HG03064 (cell line): ENCODE results near the gene MEAK7.

Source experiments
- ATAC-seq: cut with Tn5 transposase; IDR thresholded peaks from one replicate; pipeline ENCODE4 v1.9.1; 2021; ENCODE audit warnings: low read depth; ENCODE audit not compliant: unreplicated experiment

MEAK7 gene, protein sequence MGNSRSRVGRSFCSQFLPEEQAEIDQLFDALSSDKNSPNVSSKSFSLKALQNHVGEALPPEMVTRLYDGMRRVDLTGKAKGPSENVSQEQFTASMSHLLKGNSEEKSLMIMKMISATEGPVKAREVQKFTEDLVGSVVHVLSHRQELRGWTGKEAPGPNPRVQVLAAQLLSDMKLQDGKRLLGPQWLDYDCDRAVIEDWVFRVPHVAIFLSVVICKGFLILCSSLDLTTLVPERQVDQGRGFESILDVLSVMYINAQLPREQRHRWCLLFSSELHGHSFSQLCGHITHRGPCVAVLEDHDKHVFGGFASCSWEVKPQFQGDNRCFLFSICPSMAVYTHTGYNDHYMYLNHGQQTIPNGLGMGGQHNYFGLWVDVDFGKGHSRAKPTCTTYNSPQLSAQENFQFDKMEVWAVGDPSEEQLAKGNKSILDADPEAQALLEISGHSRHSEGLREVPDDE

DNA sequence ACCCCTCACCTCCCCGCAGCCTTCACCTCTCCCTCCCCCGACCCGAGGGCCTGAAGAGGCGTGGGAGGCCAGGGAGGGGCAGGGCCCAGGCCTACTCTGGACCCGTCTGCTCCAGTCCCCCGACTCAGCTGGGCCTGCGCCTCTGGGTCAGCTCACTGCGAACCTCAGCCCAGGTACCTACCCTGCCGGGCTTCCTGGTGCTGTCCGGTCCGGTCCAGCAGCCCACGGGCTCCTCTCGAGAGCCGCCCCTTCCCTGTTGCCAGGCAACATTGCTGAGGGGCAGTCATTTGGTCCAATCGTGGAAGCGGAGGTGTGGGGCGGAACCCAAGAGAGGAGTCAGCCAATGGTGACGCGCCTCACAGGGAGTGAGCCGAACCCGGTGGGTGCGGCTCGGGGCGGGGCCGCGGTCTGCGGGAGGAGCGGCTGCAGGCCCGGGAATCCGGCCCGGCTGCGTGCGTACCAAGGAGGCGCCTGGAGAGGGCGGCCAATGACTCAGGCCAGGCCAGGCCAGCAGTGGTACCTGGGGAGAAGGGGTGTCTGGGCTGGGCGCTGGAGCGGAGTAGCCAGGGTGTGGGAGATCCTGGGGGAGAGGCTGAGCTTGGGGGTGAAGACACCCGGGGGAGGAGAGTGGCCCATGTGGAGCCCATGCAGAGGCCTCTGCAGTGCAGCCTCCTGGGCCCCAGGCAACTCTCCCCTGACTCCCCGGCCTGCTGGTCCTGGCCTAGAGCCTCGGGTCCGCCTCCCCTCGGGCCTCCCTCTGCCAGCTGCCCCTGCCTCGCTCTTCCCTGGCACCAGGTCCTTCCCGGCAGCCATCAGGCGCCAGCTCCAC lies at the start of gene MEAK7:
Gene MEAK7 (minus strand): TSS at position 240 of the 829 bp plus-strand sequence. CDS start 6,573 bp downstream, outside the sequence.
- ATAC-seq = peak; percentile 90

DNA sequence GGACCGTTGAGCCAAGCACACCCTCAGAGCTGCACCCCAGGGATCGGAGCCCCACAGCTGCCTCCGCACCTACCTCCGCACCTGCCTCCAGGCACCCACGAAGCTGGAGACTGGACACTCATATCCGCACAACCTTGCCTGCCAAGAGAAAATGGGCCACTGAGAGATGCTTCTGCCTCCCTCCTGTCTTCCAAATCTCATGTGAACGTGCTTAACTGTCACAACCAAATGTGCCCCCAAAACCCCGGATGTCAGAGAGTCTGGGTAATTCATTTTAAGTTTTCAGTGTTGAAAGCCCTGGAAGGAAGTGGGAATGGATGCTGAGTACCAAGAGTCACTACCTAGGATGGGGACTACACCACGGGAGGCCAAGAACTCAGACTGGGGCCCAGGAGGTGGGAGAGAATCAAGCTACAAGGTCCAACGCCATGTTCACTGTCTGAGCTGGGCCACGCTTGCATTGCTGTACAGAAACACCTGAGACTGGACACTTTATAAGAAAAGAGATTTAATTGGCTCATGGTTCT lies 49.5 kb upstream of the MEAK7 start:
- ATAC-seq = no peak

DNA sequence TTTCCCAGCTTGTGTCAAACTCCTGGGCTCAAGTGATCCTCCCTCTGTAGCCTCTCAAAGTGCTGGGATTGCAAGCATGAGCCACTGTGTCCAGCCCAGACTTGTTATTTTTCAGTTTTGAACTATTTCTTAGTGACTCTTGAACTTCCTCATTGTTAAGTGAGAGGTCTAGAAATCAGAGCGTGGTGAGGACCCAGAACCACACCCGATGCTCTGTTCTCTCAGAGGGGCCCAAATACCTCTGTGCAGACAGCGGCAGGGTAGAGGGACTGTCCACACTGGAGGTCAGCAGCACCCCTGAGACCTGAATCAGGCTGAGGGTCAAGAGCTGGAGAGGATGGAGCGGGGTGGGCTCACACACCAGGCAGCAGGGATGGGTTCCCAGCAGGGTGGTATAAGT lies 47.7 kb upstream of the MEAK7 start:
- no peak for ATAC-seq

DNA sequence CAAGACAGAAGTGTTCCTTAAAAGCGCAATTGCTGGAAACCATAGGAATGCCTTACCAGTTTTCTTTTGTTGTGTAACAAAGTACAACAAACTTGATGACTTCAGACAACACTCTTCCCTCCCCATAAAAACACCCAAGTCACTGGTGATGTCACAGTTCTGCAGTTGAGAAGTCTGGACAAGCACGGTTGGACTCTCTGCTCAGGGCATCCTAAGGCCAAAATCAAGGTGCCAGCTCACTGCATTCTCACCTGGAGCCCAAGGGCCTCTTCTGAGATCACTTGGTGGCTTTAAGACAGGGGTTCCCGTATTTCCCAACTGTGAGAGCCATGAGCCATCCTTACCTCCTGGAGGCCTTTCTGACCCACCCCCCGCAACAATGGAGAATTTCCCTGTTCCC lies 45.6 kb upstream of the MEAK7 start:
- ATAC-seq = no peak

DNA sequence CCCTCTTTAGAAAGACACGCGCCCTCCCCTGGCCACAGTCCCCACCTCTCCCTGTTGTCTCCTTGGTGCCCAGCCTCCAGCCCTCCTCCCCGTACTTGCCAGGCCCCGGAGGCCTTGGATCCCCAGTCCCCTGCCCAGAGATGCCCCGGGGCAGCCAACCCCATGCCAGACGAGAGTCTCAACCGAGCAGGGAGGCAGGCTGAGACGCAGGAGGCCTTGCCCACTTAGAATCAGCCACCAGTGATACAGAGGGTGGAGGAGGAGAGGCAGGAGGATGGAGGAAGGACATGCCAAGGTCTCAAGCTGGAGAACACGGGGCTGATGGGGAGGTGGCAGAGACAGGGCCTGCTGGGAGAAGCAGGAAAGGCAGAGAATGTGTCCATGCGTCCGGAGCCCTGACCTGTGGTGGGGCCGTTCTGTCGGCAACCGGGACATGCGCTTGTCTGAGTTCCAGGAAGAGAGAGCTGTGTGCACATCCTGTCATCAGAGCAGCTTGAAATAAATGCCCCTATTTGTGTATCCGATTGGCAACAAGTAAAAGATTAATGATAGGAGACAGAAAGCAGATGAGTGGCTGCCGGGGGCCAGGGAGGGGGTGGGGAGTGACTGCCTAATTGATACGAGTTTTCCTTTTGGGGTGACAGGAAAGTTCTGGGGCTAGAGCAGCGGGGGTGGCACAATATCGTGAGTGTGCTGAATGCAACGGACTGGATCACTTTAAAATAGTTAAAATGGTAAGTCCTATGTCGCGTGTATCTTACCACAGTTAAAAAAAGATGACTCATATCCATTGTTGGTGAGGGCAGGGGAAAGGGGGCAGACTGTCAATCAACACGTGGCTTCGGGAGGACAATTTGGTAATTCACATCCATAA lies 44.7 kb upstream of the MEAK7 start:
- no peak for ATAC-seq

DNA sequence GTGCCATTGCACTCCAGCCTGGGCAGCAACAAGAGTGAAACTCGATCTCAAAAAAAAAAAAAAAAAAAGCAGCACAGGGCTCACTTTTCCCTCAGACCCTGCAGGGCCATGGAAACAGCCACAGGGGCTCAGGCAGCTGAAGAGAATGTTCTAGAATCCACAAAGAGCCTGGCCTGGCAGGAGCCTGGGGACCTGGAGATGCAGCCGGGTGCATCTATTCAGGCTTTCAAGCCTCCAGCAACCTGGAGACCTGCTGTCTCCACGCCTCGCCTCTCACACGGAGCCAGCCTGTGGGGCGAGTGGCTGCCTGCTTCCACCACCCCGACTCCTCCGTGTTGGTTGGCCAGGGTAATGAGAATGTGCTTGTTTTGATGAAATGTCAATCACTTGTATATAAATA lies 44.0 kb upstream of the MEAK7 start:
- no peak for ATAC-seq

DNA sequence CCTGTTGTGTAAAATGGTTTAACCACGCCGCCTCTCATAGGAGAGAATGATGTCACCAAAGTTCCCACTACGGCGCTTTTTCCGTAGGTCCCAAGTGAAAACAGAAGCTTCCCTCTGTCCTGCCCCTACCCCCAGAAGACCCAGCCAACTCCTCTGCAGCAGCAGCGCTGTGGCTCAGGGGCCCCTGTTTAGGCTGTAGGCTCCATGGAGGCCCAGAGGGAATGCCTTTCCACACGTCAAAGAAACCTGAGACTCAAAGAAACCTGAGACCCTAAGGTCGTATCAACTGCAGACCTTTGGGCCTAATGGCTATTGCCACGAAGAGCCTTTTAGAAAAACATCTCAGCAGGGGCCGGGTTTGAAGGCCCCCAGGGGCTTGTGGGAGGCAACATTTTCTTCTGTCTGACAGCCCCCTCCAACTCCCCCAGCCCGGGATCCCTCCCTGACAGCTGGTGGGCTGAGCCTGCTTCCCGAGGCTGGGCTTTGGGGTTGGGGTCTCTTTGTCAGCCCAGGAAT lies 43.1 kb upstream of the MEAK7 start:
- no peak for ATAC-seq

DNA sequence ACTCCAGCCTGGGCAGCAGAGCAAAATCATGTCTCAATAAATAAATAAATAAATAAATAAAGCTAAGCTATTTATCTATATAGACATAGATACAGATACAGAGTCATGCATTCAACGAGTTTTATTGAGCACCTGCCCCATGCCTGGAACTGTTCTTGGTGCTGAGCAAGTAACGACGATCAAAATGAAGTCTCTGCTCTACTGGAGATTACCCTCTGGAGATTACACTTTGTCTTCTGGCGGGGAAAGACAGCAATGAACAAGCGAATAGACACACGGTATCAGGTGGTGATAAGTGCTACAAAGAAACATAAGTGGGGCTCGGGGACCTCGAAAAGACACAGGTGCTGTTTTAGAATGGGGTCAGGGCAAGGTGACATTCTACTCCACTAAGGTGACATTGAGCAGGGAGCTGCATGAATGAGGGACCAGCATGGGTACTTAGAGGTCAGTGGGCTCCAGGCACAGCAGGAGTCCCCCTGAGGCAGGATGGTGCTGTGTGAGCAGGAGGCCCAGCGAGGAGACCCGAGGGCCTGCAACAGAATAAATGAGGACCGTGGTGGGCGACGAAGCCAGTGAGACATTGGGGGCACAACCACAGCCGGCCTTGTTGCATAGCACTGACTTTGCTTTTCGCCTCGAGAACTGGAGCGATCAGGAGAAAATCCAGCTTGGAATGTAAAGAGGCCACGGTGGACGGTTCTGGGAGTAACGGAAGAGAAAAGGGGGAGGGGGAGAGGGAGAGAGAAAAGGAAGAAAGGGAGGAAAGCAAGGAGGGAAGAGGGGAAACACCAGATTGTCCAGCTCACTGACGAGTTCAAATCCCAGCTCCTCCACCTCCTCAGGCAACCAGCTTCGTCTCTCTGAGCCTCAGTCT lies 42.4 kb upstream of the MEAK7 start:
- no peak for ATAC-seq

DNA sequence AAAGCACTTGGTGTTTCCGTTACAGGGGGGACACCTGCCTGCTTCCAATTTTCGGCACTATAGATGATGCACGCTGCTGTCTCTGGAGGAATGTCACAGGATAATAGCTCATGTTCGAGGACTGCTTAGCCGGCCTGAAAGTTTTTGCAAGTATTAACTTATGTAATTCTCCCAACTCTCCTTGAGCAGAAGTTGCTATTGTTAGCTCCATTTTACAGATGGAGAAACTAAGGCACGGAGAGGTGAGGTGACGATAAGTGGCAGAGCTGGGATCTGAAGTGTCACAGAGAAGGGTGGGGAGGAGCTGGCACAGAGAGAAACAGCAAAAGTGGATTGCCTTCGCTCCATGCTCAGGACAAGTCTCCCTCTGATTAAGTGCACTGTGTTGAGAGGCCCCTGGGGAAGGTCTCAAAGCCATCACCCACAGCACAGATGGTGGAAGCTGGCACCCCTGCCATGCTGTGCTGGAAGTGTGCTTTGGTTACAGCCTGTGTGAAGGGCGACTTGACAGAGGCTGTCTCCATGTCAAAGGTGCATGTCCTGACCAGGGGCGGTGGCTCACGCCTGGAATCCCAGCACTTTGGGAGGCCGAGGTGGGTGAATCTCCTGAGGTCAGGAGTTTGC lies 40.8 kb upstream of the MEAK7 start:
- no peak for ATAC-seq

DNA sequence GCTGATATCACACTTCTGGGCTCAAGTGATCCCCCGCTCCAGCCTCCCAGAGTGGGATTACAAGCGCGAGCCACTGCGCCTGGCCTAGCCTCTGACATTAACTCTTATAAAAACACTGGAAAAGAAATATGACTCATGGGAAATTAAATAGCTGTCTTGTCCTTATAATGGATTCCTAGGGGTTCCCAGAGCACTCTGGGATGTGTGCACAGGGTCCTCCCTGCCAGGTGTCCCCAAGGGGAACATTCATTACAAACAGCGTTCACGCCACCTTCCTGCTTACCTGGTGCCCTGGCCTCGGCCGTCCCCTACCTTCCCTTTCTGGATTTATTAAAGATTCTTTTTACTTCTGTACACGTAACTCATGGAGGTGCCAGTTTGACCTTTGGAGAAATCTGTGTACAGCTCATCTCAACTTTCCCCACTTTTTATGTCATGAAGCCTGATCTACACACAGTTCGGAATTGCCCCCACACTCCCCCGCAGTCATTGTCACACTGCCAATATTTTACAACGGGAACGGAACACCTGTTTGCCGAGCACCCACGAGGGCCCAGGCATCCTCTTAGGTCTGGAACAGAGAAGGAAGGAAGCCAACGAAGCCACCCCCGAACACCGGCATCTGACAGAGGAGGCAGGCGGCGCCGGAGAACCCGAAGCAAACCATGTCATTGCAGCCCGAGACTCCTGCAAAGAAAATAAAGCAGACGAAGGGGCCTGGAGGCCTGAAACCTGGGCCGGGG lies 39.7 kb upstream of the MEAK7 start:
- ATAC-seq = no peak

DNA sequence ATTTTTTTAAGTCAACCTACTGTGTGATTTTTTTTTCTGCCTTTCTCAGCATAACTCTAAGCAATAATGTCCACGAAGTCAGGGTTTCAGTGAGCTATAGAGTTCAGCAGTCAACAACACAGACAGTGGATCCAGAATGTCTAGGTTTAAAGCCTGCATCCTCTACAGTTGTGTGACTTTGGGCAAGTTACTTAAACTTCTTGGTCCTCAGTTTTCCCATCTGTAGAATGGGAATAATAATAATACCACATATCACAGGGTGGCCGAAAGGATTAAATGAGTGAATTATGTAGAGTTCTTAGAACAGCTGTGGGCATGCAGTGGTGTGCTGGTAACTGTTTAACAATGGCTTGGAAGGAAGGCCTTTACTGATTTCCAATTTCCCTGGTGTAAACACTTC lies 38.8 kb upstream of the MEAK7 start:
- no peak for ATAC-seq

DNA sequence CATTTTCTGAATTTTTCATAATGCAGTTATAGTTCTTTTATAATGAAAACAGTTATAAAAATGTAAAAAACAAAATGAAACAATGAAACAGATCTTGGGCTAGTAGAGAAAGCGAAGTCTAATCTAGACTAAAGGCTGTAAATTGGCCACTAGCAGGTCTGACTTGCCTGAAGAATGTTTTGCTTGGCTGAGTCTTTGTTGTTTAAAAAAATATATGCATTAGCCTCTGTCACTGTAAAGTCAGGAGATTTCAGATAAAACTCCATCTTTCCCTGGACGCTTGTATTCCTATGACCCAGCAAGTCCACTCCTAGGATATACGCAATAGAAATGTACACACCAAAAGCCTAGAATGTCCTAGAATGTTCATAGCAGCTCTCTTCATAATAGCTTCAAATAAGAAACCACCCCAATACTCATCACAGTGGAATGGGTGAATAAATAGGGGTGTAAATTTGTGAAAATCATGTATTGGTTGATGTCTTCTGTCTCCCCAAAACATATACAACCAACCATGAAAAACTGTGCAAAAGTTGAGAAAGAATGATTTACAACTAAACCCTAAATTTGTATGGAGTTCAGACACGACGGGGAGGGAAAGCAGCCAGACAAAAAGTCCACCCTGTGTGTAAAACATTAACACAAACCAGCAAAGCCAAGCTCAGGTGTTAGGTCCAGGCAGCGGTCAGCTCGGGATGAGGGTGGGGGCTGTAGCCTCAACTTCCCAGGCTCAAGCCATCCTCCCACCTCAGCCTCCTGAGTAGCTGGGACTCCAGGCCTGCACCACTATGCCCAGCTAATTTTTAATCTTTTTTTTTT lies 37.7 kb upstream of the MEAK7 start:
- ATAC-seq = no peak

DNA sequence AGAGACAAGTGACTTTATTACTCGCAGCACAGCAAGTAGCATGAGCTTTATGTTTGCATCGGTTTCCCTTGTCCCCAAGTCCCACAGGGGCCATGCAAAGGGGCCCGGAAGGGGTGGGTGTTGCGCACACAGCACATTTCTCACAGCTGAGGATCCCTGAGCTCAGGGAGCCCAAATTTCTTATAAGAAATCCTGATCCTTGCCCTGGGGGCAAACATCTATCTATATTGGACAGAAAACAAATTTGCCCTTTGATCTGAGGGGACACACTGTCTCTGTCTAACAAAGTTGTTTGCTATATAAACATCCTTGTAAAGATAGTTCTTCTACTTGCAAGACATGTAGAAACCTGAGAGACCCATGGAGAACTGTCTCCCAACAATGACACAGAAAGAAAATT lies 35.7 kb upstream of the MEAK7 start:
- no peak for ATAC-seq

DNA sequence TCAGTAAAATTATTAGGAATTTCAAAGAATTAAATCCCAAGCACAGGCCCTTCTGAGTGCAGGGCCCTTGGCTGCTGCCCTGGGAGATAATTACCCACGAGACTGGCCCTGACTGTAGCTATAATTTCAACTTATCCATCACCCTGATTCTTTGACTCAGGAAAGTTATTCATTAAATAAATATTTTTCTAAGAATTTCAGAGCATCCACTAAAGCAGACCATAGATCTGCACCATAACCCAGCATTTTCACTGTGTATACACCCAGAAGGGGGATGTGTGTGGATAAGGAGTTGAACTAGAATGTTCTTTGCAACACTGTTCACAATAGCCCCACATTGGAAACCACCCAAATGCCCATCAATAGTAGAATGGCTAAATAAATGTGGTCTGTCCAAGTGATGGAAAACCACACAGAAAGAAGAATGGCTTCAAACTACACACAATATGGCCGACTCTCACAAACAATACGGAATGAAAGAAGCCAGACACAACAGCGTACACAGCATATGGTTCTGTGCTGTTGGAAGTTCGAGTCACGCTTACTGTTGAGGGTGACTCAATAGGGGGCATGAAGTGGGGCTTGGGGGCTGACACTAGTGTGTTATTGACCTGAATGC lies 33.9 kb upstream of the MEAK7 start:
- no peak for ATAC-seq

DNA sequence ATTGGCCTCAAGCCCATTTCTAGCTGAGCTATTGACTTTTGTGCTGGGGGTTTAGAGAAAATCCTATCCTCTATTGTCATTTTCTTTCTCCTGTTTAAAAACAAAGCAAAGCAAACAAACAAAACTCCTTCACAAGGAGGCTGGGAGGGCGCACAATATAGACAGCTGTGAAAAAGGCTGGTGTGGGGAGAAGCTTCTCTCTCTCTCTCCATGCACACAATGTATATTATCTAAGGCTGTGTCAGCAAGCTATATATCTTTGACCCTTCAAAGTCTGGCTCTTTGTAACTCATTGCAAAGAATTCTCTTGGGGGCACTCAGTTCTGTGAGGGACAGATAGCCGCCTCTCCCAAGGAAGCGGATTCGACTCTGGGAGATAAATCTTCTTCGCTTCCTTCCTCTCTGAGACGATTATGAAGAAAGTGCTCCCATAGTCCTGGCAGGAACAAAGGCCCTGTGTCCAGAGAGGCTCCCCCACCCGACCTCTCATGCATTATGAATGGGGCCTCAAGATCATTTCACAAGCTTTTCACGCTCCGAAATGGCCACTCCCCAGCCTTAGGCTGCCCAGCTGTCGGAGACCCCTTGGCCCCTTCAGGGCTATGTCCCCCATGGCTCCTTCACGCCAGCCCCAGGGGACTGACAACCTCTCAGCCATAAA lies 33.2 kb upstream of the MEAK7 start:
- no peak for ATAC-seq

DNA sequence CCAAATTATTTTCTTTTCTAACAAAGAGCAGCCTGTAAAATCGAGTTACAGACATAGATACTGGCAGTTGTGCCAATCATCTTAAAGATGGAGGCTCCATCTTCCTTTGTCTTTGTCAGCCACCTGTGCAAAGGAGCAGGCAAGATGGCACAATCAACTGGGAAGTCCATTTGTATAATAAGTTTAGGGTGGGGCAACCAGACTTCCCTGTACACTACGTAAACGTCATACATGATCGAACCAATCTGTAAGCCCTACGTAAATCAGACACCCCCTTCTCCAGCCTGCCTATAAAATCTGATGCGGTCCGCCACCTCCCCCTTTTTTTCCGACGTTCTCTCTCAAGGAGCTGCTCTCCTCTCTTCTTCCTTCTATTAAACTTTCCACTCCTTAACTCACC lies 31.4 kb upstream of the MEAK7 start:
- no peak for ATAC-seq
